ENCODE data around the gene PRDX6.
"Not testable (repeated sequence)": the region's sequence is repeated elsewhere in the genome, so short reads cannot be mapped to it uniquely, and the experiment has no call there.

The PRDX6 gene

DNA sequence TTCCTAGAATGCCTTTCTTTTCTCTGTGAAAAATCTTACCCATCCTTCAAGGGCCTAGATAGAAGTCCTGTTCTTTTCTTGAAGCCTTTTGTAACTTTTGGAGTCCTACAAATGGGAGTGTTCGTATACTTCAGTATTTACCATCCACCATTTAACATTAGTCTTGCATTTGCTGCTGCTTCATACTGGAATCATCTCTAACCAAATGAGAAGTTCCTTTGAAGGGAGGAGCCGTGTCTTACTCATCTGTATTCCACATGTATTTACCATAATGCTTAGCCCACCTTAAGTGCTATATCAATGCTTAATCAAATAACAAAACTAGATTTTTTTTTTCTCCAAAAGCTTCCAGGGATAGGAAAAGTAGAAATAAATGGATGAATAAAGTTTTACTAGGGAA is 7.1 kb downstream of the PRDX6 start:
- no peak overlapping the region for H3K27ac ChIP-seq (ENCODE audit: low read length)

GRCh38 chr1:173485401-173485800 is 8.3 kb downstream of the PRDX6 start:
- Histone ChIP-seq H3K27me3 (ENCODE audit: insufficient read depth, low read length) (no peaks in the 10 kb centered on the region), H3K4me1 (ENCODE audit: insufficient read depth, low read length) (no peaks in the 10 kb centered on the region; the same call in 1 of the 2 replicates), H3K36me3 (ENCODE audit: insufficient read depth, low read depth, low read length) (peaks cover 91% of the 10 kb centered on the region), H3K4me3 (ENCODE audit: low read length) (no peak overlapping the region), H3K9me3 (ENCODE audit: insufficient read depth, low read depth, low read length) (no peaks in the 10 kb centered on the region), H3K9ac (ENCODE audit: low read depth, low read length) (no peak overlapping the region), H3K27ac (ENCODE audit: low read length) (no peak overlapping the region)

More for the DNA sequence above, 7.1 kb downstream of the PRDX6 start:
- no peak overlapping the region for H3K4me3 ChIP-seq (ENCODE audit: low read length)
- H3K9ac ChIP-seq (ENCODE audit: low read depth, low read length) = no peak overlapping the region
- H3K9me3 ChIP-seq (ENCODE audit: insufficient read depth, low read depth, low read length) = no peaks in the 10 kb centered on the region
- peaks cover 8% of the 10 kb centered on the region for H3K4me1 ChIP-seq (ENCODE audit: insufficient read depth, low read length)
- peaks cover 99% of the 10 kb centered on the region for H3K36me3 ChIP-seq (ENCODE audit: insufficient read depth, low read depth, low read length)
- no peaks in the 10 kb centered on the region for H3K27me3 ChIP-seq (ENCODE audit: insufficient read depth, low read length)

DNA sequence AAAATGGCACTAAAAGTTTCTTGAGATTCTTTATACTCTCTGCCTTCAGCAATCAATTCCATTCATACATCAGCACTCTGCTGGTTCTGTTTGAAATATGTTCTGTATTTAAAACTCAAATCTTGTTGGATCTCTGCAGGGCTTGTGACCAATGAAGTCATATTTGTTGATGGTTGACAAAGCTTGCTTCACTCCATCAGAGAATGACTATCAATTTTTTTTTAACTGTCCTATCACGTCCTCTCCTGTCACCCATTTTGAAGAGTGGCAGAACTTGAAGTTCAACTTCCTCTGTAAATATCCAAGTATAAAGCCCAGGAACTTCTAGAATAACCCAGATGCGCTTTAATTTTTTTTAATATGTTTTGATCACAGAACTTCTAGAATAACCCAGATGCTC is 10.9 kb downstream of the PRDX6 start:
- Histone ChIP-seq H3K4me1 (ENCODE audit: insufficient read depth, low read length) (no peaks in the 10 kb centered on the region; the same call in 1 of the 2 replicates), H3K4me3 (ENCODE audit: low read length) (no peak overlapping the region), H3K27me3 (ENCODE audit: insufficient read depth, low read length) (no peaks in the 10 kb centered on the region), H3K9me3 (ENCODE audit: insufficient read depth, low read depth, low read length) (0 out of 2 replicates have a peak, but pooled peaks cover 7% of the 10 kb centered on the region), H3K9ac (ENCODE audit: low read depth, low read length) (no peak overlapping the region), H3K27ac (ENCODE audit: low read length) (no peak overlapping the region), H3K36me3 (ENCODE audit: insufficient read depth, low read depth, low read length) (peaks cover 69% of the 10 kb centered on the region)

DNA sequence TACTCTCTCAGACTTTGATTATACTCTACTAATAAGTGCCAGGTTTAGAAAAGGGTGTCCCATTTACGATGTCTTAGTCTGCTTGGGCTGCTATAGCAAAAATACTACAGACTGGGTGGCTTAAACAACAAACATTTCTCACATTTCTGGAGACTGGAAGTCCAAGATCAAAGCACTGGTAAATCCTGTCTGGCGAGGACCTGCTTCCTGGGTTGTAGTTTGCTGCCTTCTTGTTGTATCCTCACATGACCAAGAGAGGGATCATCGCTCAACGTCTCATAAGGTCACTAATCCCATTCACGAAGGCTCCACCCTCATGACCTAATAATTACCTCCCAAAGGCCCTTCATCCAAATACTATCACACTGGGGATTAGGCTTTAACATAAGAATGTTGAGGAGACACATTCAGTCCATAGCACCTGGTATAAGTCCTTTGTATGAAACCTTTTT is 12.0 kb downstream of the PRDX6 start:
- Histone ChIP-seq H3K4me3 (ENCODE audit: low read length) (no peak overlapping the region), H3K9me3 (ENCODE audit: insufficient read depth, low read depth, low read length) (peaks cover 12% of the 10 kb centered on the region; the same call in 1 of the 2 replicates), H3K36me3 (ENCODE audit: insufficient read depth, low read depth, low read length) (peaks cover 59% of the 10 kb centered on the region), H3K4me1 (ENCODE audit: insufficient read depth, low read length) (no peaks in the 10 kb centered on the region; the same call in 1 of the 2 replicates), H3K27ac (ENCODE audit: low read length) (no peak overlapping the region), H3K27me3 (ENCODE audit: insufficient read depth, low read length) (no peaks in the 10 kb centered on the region), H3K9ac (ENCODE audit: low read depth, low read length) (no peak overlapping the region)

DNA sequence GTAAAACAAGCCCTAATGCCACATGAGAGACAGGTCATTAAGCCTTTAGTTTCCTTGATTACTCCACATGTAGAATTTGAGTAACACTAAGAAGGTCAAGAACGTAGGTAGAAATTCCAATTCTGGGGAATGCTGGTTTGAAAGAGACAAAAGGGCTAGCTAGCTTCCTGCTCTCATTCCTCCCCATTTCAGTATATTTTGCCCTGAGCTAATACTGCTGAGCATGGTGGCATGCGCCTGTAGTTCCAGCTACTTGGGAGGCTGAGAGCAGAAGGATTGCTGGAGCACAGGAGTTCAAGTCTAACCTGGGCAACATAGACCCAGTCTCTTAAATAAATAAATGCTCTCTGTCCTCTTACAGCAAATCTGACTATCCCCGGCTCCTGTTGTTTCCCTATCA is 12.8 kb downstream of the PRDX6 start:
- Histone ChIP-seq H3K4me1 (ENCODE audit: insufficient read depth, low read length) (no peaks in the 10 kb centered on the region; the same call in 1 of the 2 replicates), H3K36me3 (ENCODE audit: insufficient read depth, low read depth, low read length) (peaks cover 51% of the 10 kb centered on the region), H3K9me3 (ENCODE audit: insufficient read depth, low read depth, low read length) (peaks cover 15% of the 10 kb centered on the region; the same call in 1 of the 2 replicates), H3K4me3 (ENCODE audit: low read length) (no peak overlapping the region), H3K9ac (ENCODE audit: low read depth, low read length) (no peak overlapping the region), H3K27ac (ENCODE audit: low read length) (no peak overlapping the region), H3K27me3 (ENCODE audit: insufficient read depth, low read length) (no peaks in the 10 kb centered on the region)

GRCh38 chr1:173491508-173491907 is 14.4 kb downstream of the PRDX6 start:
- Histone ChIP-seq H3K4me3 (ENCODE audit: low read length) (no peak overlapping the region), H3K27ac (ENCODE audit: low read length) (no peak overlapping the region), H3K36me3 (ENCODE audit: insufficient read depth, low read depth, low read length) (peaks cover 35% of the 10 kb centered on the region)

GRCh38 chr1:173493125-173493524 is 16.0 kb downstream of the PRDX6 start:
- H3K9ac ChIP-seq (ENCODE audit: low read depth, low read length); H3K27me3 ChIP-seq (ENCODE audit: insufficient read depth, low read length); H3K4me3 ChIP-seq (ENCODE audit: low read length); H3K27ac ChIP-seq (ENCODE audit: low read length); H3K4me1 ChIP-seq (ENCODE audit: insufficient read depth, low read length): not testable (repeated sequence)
- Histone ChIP-seq H3K36me3 (ENCODE audit: insufficient read depth, low read depth, low read length) (peaks cover 19% of the 10 kb centered on the region), H3K9me3 (ENCODE audit: insufficient read depth, low read depth, low read length) (peaks cover 45% of the 10 kb centered on the region)

More at GRCh38 chr1:173491508-173491907, 14.4 kb downstream of the PRDX6 start:
- no peaks in the 10 kb centered on the region; the same call in 1 of the 2 replicates for H3K4me1 ChIP-seq (ENCODE audit: insufficient read depth, low read length)
- H3K9ac ChIP-seq (ENCODE audit: low read depth, low read length) = no peak overlapping the region
- peaks cover 30% of the 10 kb centered on the region; the same call in 1 of the 2 replicates for H3K9me3 ChIP-seq (ENCODE audit: insufficient read depth, low read depth, low read length)
- H3K27me3 ChIP-seq (ENCODE audit: insufficient read depth, low read length) = no peaks in the 10 kb centered on the region

DNA sequence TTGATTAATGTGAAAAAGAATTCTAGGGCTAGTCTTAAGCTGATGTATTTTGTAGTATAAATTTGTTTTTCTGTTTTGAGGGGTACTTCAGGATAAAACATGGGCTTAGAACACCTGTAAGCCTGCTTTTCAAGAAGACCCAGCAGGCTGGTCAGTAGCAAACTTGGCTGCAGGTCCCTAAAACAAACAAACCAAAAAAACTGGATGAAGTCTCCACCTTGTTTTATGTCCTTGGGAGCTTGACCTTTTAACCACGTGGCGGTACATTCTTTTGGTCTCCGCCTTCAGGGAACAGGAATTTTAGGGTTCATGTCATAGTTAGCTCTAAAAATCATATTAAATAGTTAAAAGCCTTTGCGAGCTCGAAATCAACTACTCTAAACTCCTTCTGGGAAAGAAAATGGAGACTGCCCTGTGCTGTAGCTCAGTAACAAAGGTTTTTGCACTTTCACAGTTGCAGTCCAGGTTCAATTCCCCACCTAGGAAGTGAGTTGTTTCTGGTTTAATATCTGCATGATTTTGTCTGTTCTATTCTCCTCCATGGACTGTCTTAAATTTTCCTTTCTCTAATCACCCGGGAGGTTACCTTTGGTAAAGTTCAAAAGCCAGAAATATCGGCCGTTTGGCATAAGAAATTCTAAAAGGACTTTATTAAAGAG is 18.6 kb downstream of the PRDX6 start:
- H3K9me3 ChIP-seq (ENCODE audit: insufficient read depth, low read depth, low read length) = peaks cover 50% of the 10 kb centered on the region
- H3K9ac ChIP-seq (ENCODE audit: low read depth, low read length) = no peak overlapping the region
- no peaks in the 10 kb centered on the region for H3K4me1 ChIP-seq (ENCODE audit: insufficient read depth, low read length)
- H3K36me3 ChIP-seq (ENCODE audit: insufficient read depth, low read depth, low read length) = 0 out of 2 replicates have a peak, but pooled peaks cover 4% of the 10 kb centered on the region
- no peak overlapping the region for H3K4me3 ChIP-seq (ENCODE audit: low read length)
- no peak overlapping the region for H3K27ac ChIP-seq (ENCODE audit: low read length)
- no peaks in the 10 kb centered on the region for H3K27me3 ChIP-seq (ENCODE audit: insufficient read depth, low read length)

- no peaks in the 10 kb centered on the region for H3K27me3 ChIP-seq (ENCODE audit: insufficient read depth, low read length)
- no peak overlapping the region for H3K4me3 ChIP-seq (ENCODE audit: low read length)
- H3K27ac ChIP-seq (ENCODE audit: low read length) = no peak overlapping the region
- no peaks in the 10 kb centered on the region for H3K36me3 ChIP-seq (ENCODE audit: insufficient read depth, low read depth, low read length)
- no peak overlapping the region for H3K9ac ChIP-seq (ENCODE audit: low read depth, low read length)
- H3K9me3 ChIP-seq (ENCODE audit: insufficient read depth, low read depth, low read length) = peaks cover 50% of the 10 kb centered on the region
- no peaks in the 10 kb centered on the region for H3K4me1 ChIP-seq (ENCODE audit: insufficient read depth, low read length)
Measured at GRCh38 chr1:173496757-173497320, 19.7 kb downstream of the PRDX6 start.

DNA sequence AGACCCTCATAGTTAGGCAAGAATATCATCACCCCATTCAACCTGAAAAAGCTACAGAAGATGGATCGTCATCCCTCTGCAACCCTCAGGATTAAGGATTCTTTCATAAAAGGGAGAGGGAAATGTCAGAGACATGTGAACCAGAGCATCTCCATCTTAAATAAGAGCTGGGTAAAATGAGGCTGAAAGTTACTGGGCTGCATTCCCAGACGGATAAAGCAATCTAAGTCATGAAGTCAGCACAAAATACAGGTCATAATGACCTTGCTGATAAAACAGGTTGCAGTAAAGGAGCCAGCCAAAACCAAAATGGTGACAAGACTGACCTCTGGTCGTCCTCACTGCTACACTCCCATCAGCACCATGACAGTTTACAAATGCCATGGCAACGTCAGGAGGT is 22.6 kb downstream of the PRDX6 start:
- Histone ChIP-seq H3K9ac (ENCODE audit: low read depth, low read length) (no peak overlapping the region), H3K27ac (ENCODE audit: low read length) (no peak overlapping the region), H3K4me3 (ENCODE audit: low read length) (no peak overlapping the region), H3K9me3 (ENCODE audit: insufficient read depth, low read depth, low read length) (peaks cover 35% of the 10 kb centered on the region), H3K36me3 (ENCODE audit: insufficient read depth, low read depth, low read length) (no peaks in the 10 kb centered on the region), H3K27me3 (ENCODE audit: insufficient read depth, low read length) (no peaks in the 10 kb centered on the region), H3K4me1 (ENCODE audit: insufficient read depth, low read length) (no peaks in the 10 kb centered on the region)

DNA sequence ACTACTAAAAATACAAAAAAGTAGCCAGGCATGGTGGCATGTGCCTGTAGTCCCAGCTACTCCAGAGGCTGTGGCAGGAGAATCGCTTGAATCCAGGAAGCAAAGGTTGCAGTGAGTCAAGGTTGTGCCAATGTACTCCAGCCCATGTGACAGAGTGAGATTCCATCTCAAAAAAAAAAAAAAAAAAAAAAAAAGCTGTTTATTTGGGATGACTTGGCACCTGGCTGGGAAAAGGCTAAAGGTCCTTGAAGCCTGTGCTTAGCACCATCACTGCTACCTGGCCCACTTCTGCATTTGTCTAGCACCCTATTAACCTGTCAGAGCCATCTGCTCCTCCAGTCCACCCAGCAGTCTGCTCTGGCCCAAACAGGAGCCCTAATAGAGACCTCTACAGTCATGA is 25.0 kb downstream of the PRDX6 start:
- Histone ChIP-seq H3K36me3 (ENCODE audit: insufficient read depth, low read depth, low read length) (no peaks in the 10 kb centered on the region), H3K9ac (ENCODE audit: low read depth, low read length) (no peak overlapping the region), H3K27ac (ENCODE audit: low read length) (no peak overlapping the region), H3K9me3 (ENCODE audit: insufficient read depth, low read depth, low read length) (peaks cover 14% of the 10 kb centered on the region), H3K4me1 (ENCODE audit: insufficient read depth, low read length) (peaks cover 5% of the 10 kb centered on the region; the same call in 1 of the 2 replicates), H3K27me3 (ENCODE audit: insufficient read depth, low read length) (no peaks in the 10 kb centered on the region), H3K4me3 (ENCODE audit: low read length) (no peak overlapping the region)

DNA sequence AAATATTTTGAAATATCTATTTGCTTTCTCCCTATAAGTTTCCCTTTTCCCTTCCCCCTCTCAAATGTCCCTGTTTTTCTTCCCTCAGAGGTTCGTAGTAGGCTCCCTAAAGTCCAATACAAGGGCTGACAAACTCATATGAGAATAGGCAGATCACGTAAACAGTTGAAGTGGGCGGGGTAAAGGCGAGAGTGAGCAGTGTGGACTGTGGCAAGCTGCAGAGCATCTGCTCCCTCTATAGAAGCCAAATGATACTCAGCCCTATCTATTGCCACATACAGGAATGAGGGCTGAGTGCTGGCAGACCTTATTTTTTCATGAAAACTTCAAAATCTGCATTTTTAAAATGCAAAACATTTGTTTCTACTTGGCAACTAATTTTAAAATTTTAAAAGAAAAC is 26.3 kb downstream of the PRDX6 start:
- Histone ChIP-seq H3K36me3 (ENCODE audit: insufficient read depth, low read depth, low read length) (no peaks in the 10 kb centered on the region), H3K27me3 (ENCODE audit: insufficient read depth, low read length) (no peaks in the 10 kb centered on the region), H3K4me3 (ENCODE audit: low read length) (no peak overlapping the region), H3K4me1 (ENCODE audit: insufficient read depth, low read length) (peaks cover 14% of the 10 kb centered on the region; the same call in 1 of the 2 replicates), H3K9me3 (ENCODE audit: insufficient read depth, low read depth, low read length) (peaks cover 2% of the 10 kb centered on the region; the same call in 1 of the 2 replicates), H3K27ac (ENCODE audit: low read length) (no peak overlapping the region), H3K9ac (ENCODE audit: low read depth, low read length) (no peak overlapping the region)
